HL-60 (cell line): ENCODE results near the gene CCNY.

Experiments
- DNase-seq, 2 experiments: peaks; one replicate each; pipeline ENCODE4 v3.0.0-alpha.2; 2010 to 2020; ENCODE audit warnings: low read depth in 1 of 2, low spot score in 1 of 2
- H3K27ac ChIP-seq: fragments of 250-450 bp; sonication (Bioruptor Pico); replicated peaks from 2 replicates; pipeline ENCODE4 v1.5.1; 2020; ENCODE audit warnings: mild to moderate bottlenecking, moderate library complexity
- H3K27me3 ChIP-seq: fragments of 250-450 bp; sonication (Bioruptor Pico); 2 replicates; pipeline ENCODE4 v1.5.1; 2021; ENCODE audit warnings: mild to moderate bottlenecking, moderate library complexity; ENCODE audit not compliant: insufficient read depth, poor library complexity, severe bottlenecking
- H3K4me3 ChIP-seq: replicated peaks from 2 replicates; pipeline ENCODE4 v1.5.1; 2011; ENCODE audit warnings: mild to moderate bottlenecking, control low read depth, low read length; ENCODE audit not compliant: insufficient read depth
- GABPA ChIP-seq: IDR thresholded peaks from 2 replicates; pipeline ENCODE4 v1.6.1; 2012; ENCODE audit warnings: low read depth
- POLR2AphosphoS5 ChIP-seq: IDR thresholded peaks from 2 replicates; pipeline ENCODE4 v1.6.1; 2012; ENCODE audit warnings: low read depth
- SPI1 ChIP-seq: IDR thresholded peaks from 2 replicates; pipeline ENCODE4 v1.6.1; 2012; ENCODE audit warnings: low read depth, mild to moderate bottlenecking, borderline replicate concordance
- TF ChIP-seq, protein P1 (sequence below): IDR thresholded peaks from 2 replicates; pipeline ENCODE4 v1.6.1; 2012; ENCODE audit warnings: low read depth; ENCODE audit not compliant: insufficient replicate concordance
- TF ChIP-seq, protein P2 (sequence below): IDR thresholded peaks from one replicate; pipeline ENCODE4 v1.5.1; 2011; ENCODE audit warnings: low read length, control low read depth, inconsistent platforms; ENCODE audit not compliant: insufficient read depth

CCNY gene

DNA sequence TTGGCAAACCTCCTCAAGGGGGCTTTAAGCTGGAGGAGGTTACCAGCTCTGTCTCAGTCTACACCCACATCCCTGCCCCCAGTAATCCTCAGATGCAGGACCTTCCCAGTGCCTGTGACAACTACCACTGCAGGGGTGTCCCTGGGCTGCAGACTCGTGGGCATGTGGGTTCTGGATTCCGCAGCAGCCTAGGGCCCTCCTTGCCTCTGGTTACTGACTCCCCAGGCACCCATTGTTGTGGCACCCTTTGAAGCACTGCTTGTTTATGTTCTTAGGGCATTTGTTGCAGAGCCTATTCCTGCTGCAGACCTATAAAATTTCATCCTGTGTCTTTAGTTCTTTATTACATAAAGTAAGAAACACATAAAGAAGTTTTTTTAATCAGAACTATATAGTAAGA lies 217.7 kb downstream of the CCNY start:
- DNase-seq = no peak

DNA sequence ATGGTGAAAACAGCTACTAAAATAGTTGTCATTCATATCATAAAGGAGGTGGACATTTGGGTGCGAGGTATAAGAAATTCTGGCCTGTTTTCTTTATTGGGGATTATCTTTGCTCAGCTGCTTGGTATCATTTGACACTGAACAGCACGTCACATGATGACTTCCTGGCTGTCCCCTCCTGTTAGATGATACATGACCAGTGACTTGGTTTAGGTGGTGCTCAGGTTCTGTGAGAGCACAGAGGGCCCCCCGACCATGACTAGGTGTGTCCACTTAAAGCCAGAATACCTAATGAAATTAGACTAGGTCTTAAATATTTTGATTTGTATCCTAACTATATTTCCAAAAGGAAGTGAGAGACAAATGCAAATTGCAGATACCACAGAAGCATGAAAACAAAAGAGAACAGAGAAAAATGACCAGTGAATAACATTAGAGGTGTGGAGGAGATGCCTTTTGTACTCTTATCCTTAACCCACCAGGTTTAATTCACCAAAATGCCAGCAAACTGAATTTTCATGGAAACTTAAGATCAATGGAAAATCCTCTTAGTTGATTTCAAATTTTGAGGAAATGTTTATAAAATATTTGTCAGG lies 218.2 kb downstream of the CCNY start:
- no peak overlapping the region for H3K4me3 ChIP-seq
- DNase-seq = no peak
- TF ChIP-seq GABPA (no peak), POLR2AphosphoS5 (no peak)
- no peaks in the 10 kb centered on the region for H3K27me3 ChIP-seq
- H3K27ac ChIP-seq = no peak overlapping the region

More for the DNA sequence above, 217.7 kb downstream of the CCNY start:
- H3K27me3 ChIP-seq = no peaks in the 10 kb centered on the region
- TF ChIP-seq SPI1 (no peak), GABPA (no peak), POLR2AphosphoS5 (no peak)
- TF ChIP-seq, protein P1, sequence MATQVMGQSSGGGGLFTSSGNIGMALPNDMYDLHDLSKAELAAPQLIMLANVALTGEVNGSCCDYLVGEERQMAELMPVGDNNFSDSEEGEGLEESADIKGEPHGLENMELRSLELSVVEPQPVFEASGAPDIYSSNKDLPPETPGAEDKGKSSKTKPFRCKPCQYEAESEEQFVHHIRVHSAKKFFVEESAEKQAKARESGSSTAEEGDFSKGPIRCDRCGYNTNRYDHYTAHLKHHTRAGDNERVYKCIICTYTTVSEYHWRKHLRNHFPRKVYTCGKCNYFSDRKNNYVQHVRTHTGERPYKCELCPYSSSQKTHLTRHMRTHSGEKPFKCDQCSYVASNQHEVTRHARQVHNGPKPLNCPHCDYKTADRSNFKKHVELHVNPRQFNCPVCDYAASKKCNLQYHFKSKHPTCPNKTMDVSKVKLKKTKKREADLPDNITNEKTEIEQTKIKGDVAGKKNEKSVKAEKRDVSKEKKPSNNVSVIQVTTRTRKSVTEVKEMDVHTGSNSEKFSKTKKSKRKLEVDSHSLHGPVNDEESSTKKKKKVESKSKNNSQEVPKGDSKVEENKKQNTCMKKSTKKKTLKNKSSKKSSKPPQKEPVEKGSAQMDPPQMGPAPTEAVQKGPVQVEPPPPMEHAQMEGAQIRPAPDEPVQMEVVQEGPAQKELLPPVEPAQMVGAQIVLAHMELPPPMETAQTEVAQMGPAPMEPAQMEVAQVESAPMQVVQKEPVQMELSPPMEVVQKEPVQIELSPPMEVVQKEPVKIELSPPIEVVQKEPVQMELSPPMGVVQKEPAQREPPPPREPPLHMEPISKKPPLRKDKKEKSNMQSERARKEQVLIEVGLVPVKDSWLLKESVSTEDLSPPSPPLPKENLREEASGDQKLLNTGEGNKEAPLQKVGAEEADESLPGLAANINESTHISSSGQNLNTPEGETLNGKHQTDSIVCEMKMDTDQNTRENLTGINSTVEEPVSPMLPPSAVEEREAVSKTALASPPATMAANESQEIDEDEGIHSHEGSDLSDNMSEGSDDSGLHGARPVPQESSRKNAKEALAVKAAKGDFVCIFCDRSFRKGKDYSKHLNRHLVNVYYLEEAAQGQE = no peak
- TF ChIP-seq, protein P2, sequence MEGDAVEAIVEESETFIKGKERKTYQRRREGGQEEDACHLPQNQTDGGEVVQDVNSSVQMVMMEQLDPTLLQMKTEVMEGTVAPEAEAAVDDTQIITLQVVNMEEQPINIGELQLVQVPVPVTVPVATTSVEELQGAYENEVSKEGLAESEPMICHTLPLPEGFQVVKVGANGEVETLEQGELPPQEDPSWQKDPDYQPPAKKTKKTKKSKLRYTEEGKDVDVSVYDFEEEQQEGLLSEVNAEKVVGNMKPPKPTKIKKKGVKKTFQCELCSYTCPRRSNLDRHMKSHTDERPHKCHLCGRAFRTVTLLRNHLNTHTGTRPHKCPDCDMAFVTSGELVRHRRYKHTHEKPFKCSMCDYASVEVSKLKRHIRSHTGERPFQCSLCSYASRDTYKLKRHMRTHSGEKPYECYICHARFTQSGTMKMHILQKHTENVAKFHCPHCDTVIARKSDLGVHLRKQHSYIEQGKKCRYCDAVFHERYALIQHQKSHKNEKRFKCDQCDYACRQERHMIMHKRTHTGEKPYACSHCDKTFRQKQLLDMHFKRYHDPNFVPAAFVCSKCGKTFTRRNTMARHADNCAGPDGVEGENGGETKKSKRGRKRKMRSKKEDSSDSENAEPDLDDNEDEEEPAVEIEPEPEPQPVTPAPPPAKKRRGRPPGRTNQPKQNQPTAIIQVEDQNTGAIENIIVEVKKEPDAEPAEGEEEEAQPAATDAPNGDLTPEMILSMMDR = no peak
- no peak overlapping the region for H3K4me3 ChIP-seq
- no peak overlapping the region for H3K27ac ChIP-seq

DNA sequence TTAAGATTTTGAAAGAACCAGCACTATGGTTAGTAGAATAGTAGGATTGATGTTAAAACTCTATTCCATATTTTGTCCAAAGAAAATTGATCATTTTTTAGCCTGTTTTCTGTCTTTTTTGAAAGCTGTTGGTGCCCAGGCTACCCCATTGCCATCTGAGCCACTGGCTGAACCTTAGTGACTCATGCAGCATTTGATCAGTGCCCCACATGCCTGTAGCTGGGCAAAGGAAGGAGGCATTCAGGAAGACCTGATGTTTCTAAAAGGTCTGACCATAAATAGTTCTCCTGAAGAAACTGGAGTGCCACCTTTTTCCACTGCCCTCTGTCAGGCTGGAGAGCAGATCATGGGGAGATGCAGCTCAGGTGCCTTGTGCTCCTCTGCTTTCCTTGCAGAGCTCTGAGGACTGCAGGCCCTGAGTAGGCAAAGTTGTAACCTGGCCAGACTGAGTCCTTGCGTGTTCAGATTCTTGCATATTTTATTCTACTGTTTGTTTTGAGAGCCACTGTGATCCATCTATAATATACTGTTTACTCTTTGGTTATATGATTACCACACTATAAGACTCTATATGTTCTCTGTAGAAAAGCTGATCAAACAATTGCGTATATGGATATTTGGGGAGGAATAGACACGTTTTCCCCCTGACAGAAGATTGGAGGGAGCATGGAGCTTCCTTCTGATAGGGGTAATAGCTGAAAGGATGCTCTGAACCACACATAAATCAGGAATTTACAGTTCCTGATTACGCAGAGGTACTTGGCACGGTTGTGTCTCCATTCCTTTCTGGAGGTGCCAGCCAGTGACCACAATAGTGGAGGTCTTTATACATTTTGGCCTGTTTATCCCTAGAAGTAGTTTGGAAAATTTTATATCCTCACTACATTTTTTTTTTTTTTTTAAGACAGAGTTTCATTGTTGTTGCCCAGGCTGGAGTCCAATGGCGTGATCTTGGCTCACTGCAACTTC lies 219.9 kb downstream of the CCNY start:
- H3K27ac ChIP-seq = no peak overlapping the region

More for the DNA sequence above, 219.9 kb downstream of the CCNY start:
- no peak for TF ChIP-seq SPI1
- no peak for TF ChIP-seq POLR2AphosphoS5
- TF ChIP-seq GABPA = no peak
- TF ChIP-seq, protein P2 = no peak
- TF ChIP-seq, protein P1 = no peak
- H3K4me3 ChIP-seq = no peak overlapping the region
- DNase-seq = no peak
- H3K27me3 ChIP-seq = no peaks in the 10 kb centered on the region
